KMS-11 (cell line): ENCODE results near the gene HOXB3.

Experiments used
- H2AFZ ChIP-seq: fragments of 200-600 bp; sonication (generic); 2 replicates; pipeline ENCODE4 v1.6.1; 2016; ENCODE audit warnings: antibody characterized with exemption, mixed run types, low read depth
- H3K27ac ChIP-seq: fragments of 200-600 bp; sonication (generic); 2 replicates; pipeline ENCODE4 v1.6.1; 2016; ENCODE audit warnings: mild to moderate bottlenecking, mixed run types
- H3K27me3 ChIP-seq: fragments of 200-600 bp; sonication (generic); 2 replicates; pipeline ENCODE4 v1.6.1; 2017; ENCODE audit warnings: mild to moderate bottlenecking, low read depth, mixed run types, moderate library complexity; ENCODE audit not compliant: insufficient read depth
- H3K36me3 ChIP-seq: fragments of 200-600 bp; sonication (generic); 2 replicates; pipeline ENCODE4 v1.6.1; 2017; ENCODE audit warnings: mild to moderate bottlenecking, mixed run types; ENCODE audit not compliant: insufficient read depth
- H3K4me1 ChIP-seq: fragments of 200-600 bp; sonication (generic); 2 replicates; pipeline ENCODE4 v1.6.1; 2016; ENCODE audit warnings: mild to moderate bottlenecking, low read depth, mixed run types; ENCODE audit not compliant: poor library complexity, severe bottlenecking
- H3K4me2 ChIP-seq: fragments of 200-600 bp; sonication (generic); 2 replicates; pipeline ENCODE4 v1.7.0; 2016; ENCODE audit warnings: mild to moderate bottlenecking, mixed run types
- H3K4me3 ChIP-seq: fragments of 200-600 bp; sonication (generic); IDR thresholded peaks from 2 replicates; pipeline ENCODE4 v1.6.1; 2017; ENCODE audit warnings: low read depth, low read length, mixed read lengths; ENCODE audit not compliant: insufficient read depth
- H3K79me2 ChIP-seq: fragments of 200-600 bp; sonication (generic); 2 replicates; pipeline ENCODE4 v1.6.1; 2016; ENCODE audit warnings: low read depth, mixed run types; ENCODE audit not compliant: insufficient read depth
- H3K9ac ChIP-seq: fragments of 200-600 bp; sonication (generic); 2 replicates; pipeline ENCODE4 v1.6.1; 2016; ENCODE audit warnings: mild to moderate bottlenecking, mixed run types
- H4K20me1 ChIP-seq: fragments of 200-600 bp; sonication (generic); 2 replicates; pipeline ENCODE4 v1.6.1; 2016; ENCODE audit warnings: mild to moderate bottlenecking, mixed run types; ENCODE audit not compliant: insufficient read depth
- TF ChIP-seq, protein P1 (sequence below): fragments of 200-600 bp; sonication (generic); conservative IDR thresholded peaks from 2 replicates; pipeline ENCODE4 v1.6.1; 2017; ENCODE audit warnings: low read depth, mild to moderate bottlenecking, antibody characterized with exemption, low read length, moderate library complexity, mixed read lengths

The HOXB3 gene

DNA sequence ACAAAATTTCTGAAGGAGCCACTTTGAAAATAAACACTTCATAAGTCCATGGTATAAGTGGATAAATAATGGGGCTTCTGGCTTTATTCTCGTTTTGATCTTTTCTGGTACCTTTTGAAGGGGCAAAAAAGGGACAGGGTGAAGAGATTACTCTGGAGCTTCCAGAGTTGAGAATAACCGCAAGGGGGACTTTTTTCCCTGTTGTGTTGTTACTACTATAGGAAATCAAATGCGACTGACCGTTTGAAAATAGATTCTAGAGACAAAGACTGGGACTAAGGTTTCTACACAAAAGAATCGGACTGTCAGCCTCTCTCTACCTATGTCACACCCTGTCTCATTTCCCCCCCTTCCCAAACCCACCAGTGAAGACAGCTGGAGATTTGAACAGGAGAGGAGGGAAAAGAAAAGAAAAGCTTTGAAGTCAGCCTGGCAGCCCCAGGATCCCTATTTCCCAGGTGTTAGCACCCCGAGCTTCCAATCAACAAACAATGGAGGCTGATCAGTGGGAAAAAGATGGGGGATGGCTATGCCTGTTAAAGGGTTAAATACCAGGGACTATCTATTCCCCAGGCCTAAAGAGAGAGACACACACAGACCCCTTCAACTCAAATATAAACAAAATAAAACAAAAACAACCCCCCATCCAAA lies 20.2 kb downstream of the HOXB3 start:
- Histone ChIP-seq H3K27ac (no peak overlapping the region), H2AFZ (no peak overlapping the region), H3K4me2 (no peak overlapping the region), H3K79me2 (no peaks in the 10 kb centered on the region), H3K27me3 (no peaks in the 10 kb centered on the region), H3K4me3 (no peak overlapping the region), H4K20me1 (no peaks in the 10 kb centered on the region), H3K36me3 (no peaks in the 10 kb centered on the region), H3K4me1 (no peaks in the 10 kb centered on the region), H3K9ac (no peak overlapping the region)
- TF ChIP-seq, protein P1, sequence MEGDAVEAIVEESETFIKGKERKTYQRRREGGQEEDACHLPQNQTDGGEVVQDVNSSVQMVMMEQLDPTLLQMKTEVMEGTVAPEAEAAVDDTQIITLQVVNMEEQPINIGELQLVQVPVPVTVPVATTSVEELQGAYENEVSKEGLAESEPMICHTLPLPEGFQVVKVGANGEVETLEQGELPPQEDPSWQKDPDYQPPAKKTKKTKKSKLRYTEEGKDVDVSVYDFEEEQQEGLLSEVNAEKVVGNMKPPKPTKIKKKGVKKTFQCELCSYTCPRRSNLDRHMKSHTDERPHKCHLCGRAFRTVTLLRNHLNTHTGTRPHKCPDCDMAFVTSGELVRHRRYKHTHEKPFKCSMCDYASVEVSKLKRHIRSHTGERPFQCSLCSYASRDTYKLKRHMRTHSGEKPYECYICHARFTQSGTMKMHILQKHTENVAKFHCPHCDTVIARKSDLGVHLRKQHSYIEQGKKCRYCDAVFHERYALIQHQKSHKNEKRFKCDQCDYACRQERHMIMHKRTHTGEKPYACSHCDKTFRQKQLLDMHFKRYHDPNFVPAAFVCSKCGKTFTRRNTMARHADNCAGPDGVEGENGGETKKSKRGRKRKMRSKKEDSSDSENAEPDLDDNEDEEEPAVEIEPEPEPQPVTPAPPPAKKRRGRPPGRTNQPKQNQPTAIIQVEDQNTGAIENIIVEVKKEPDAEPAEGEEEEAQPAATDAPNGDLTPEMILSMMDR = no peak

DNA sequence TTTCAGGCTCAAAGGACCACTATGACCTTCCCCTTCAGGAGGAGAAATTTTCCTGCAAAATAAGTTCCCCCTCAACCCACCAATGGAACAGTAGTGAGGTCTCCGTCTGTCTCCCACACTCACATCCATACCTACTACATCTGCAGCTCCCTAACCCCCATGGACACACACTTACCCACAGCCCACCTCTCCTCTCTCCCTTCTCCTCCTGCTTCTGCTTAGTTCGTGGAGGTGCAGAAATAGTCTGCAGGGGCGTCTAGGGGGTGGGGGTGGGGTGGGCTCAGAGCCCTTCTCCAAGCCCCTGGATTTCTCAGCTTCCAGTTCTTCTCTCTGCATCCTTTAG lies 20.8 kb downstream of the HOXB3 start:
- H2AFZ ChIP-seq = no peak overlapping the region
- no peaks in the 10 kb centered on the region for H3K79me2 ChIP-seq
- H3K27me3 ChIP-seq = no peaks in the 10 kb centered on the region
- no peak overlapping the region for H3K27ac ChIP-seq
- TF ChIP-seq, protein P1 = no peak
- H3K4me3 ChIP-seq = no peak overlapping the region
- no peaks in the 10 kb centered on the region for H3K4me1 ChIP-seq
- H3K36me3 ChIP-seq = no peaks in the 10 kb centered on the region
- H3K4me2 ChIP-seq = no peak overlapping the region
- H3K9ac ChIP-seq = no peak overlapping the region
- no peaks in the 10 kb centered on the region for H4K20me1 ChIP-seq

DNA sequence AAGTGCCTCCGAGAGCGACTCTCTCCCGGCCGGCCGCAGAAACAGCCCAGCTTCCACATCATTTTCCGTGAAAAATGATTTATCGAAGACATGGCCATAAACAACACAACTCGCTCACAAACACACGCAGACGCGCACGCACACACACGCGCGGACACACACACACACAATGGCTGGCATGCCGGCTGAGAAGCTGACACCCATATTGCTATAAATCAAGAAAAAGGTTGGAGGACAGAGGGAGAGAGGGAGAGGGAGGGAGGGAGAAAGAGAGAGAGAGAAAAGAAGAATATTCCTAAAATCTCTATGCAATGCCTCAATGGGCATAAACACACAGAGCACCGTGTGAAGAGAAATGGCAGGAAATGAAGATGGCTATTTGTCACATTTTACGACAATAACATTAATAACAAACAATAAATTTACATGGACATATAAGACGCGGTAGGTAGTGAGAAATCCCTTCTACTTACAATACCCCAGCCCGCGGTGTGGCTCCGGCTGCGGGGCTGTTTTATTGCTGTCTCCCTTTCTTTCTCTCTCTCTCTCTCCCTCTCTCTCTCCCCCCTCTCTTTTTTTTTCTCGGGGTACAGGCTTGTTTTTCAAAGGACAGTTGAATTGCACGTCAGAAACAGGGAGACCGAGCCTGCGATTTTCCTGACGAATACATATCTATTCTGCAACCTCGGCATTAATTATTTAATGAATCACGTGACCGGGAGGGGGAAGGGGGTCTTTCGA lies 21.4 kb downstream of the HOXB3 start:
- Histone ChIP-seq H3K27ac (no peak overlapping the region), H3K9ac (no peak overlapping the region), H4K20me1 (no peaks in the 10 kb centered on the region), H3K36me3 (no peaks in the 10 kb centered on the region), H3K4me2 (no peak overlapping the region), H2AFZ (no peak overlapping the region), H3K4me1 (no peaks in the 10 kb centered on the region), H3K27me3 (no peaks in the 10 kb centered on the region), H3K4me3 (no peak overlapping the region), H3K79me2 (no peaks in the 10 kb centered on the region)
- TF ChIP-seq, protein P1 = no peak

DNA sequence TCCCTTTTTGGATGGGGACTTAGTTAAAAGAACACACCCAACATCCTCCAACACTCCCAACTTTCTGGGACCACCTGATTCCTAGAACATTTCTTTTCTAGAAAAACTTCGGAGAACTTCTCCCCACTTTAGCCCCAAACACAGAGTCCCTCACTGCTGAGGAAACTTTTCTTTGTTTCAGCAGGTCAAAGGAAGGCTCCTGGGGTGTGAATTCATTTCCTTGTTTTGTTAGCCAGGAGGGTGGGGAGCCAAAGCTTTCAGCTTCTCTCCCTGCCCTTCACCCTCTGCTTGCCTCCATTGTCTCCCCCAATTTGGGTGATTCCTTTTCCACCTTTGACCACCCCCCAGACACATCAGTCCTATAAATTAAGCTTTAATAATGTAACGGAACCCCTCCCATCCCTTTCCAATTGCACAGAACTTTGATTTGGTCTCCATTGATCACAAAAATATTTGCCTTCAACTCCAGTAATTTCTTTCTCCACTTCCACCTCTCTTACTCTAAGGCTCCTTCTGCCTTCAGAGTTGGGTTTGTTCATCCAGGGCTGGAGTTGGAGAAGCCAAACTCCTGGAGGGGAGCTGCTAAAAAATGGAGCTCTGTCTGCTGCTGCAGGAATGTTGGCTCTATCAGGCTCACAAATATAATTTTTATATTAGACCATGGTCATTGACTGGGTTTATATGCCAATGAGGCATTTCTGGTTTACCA lies 22.2 kb downstream of the HOXB3 start:
- no peaks in the 10 kb centered on the region for H4K20me1 ChIP-seq
- H3K4me2 ChIP-seq = no peak overlapping the region
- H3K4me1 ChIP-seq = no peaks in the 10 kb centered on the region

More for the DNA sequence above, 22.2 kb downstream of the HOXB3 start:
- H3K27me3 ChIP-seq = no peaks in the 10 kb centered on the region
- no peak overlapping the region for H3K9ac ChIP-seq
- H3K4me3 ChIP-seq = no peak overlapping the region
- H3K27ac ChIP-seq = no peak overlapping the region
- H2AFZ ChIP-seq = no peak overlapping the region
- H3K79me2 ChIP-seq = no peaks in the 10 kb centered on the region
- TF ChIP-seq, protein P1 = no peak
- no peaks in the 10 kb centered on the region for H3K36me3 ChIP-seq
